Suprapubic skin (tissue), 4 donors: ENCODE data around the gene ZNF165.

Experiments
- CTCF ChIP-seq, 2 donors: fragments of 200-600 bp in 1 of 2; fragments of 450-650 bp in 1 of 2; sonication (generic) in 1 of 2; IDR thresholded peaks; one replicate each; pipeline ENCODE4 v1.5.1; 2016 to 2019; ENCODE audit warnings: antibody characterized with exemption in 2 of 2, mild to moderate bottlenecking in 1 of 2, moderate library complexity in 1 of 2
- EP300 ChIP-seq: sonication (generic); formaldehyde crosslinking; IDR thresholded peaks from one replicate; pipeline ENCODE4 v1.6.1; 2017; ENCODE audit warnings: antibody characterized with exemption
- POLR2AphosphoS5 ChIP-seq, 3 donors: sonication (generic); formaldehyde crosslinking; IDR thresholded peaks; one replicate each; pipeline ENCODE4 v1.6.1; 2017; ENCODE audit warnings: antibody characterized with exemption in 3 of 3

GRCh38 chr6:28105245-28105639 is 24.9 kb downstream of the ZNF165 start:
- TF ChIP-seq CTCF (IDR thresholded peaks at IDR 0.05) (no peak), EP300 (no peak), POLR2AphosphoS5 (IDR thresholded peaks at IDR 0.05) (no peak)
